Airway epithelial cell (primary cell): ENCODE measurements around the gene CHRM3. TPM values are rescaled to one million over a fixed set of nuclear protein-coding genes. Genes with fewer than 3 reads are reported as not detected.

Source experiments
- total RNA-seq: library from RNA; depleted of rRNA; stranded (reverse); fragments of >200 nt; gene quantifications from 2 replicates; pipeline ENCODE4 v1.2.3, GENCODE V29; 2015

CHRM3 gene
- total RNA-seq = under 0.01 TPM in 1 of 2 replicates, not detected in the other

GRCh38 chr1:239386453-239387303, at the start of gene CHRM3:
CHRM3 (plus strand) TSS chr1:239386568; CDS start chr1:239907452, 520,884 bp downstream.

